ENCODE results near the gene VCPKMT.

Gene VCPKMT

DNA sequence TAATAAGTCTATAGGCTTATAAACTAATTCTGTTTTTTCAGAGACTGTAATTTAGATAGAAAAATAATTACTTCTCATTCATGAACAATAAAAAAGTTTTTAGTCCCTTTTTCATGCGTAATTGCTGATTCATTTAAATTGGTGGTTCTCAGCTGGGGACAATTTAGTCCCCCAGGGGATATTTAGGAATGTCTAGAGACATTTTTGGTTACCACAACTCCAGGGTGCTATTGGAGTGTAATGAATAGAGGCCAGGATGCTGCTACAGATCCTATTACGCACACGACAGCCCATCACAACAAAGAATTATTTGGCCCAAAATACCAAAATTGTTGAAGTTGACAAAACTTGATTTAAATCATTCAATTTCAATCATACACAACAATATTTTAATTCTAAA lies 22.8 kb upstream of the VCPKMT start:
- Histone ChIP-seq H3K4me3 (ENCODE audit: low read length) (no peak overlapping the region), H3K79me2 (ENCODE audit: control insufficient read depth, low read length) (no peaks in the 10 kb centered on the region), H3K9me2 (replicated peaks; ENCODE audit: control insufficient read depth, low read length) (no peaks in the 10 kb centered on the region), H3K4me1 (ENCODE audit: control insufficient read depth, low read length) (no peaks in the 10 kb centered on the region), H3K27ac (ENCODE audit: low read depth, low read length) (no peak overlapping the region), H3K9me3 (ENCODE audit: control insufficient read depth, insufficient read depth, low read length) (no peaks in the 10 kb centered on the region), H4K20me1 (ENCODE audit: control insufficient read depth, insufficient read depth, low read depth, low read length) (no peaks in the 10 kb centered on the region), H3K36me3 (ENCODE audit: control insufficient read depth, low read length) (no peaks in the 10 kb centered on the region), H3K4me2 (ENCODE audit: low read length) (no peak overlapping the region), H3K27me3 (ENCODE audit: control insufficient read depth, low read length) (no peaks in the 10 kb centered on the region), H3F3A (ENCODE audit: control insufficient read depth, insufficient read depth) (peaks cover 2% of the 10 kb centered on the region; the same call in 1 of the 2 replicates)
- TF ChIP-seq EZH2phosphoT487 (IDR thresholded peaks at IDR 0.05; ENCODE audit: borderline replicate concordance, low read length), result no peak
- TF ChIP-seq, protein P1, sequence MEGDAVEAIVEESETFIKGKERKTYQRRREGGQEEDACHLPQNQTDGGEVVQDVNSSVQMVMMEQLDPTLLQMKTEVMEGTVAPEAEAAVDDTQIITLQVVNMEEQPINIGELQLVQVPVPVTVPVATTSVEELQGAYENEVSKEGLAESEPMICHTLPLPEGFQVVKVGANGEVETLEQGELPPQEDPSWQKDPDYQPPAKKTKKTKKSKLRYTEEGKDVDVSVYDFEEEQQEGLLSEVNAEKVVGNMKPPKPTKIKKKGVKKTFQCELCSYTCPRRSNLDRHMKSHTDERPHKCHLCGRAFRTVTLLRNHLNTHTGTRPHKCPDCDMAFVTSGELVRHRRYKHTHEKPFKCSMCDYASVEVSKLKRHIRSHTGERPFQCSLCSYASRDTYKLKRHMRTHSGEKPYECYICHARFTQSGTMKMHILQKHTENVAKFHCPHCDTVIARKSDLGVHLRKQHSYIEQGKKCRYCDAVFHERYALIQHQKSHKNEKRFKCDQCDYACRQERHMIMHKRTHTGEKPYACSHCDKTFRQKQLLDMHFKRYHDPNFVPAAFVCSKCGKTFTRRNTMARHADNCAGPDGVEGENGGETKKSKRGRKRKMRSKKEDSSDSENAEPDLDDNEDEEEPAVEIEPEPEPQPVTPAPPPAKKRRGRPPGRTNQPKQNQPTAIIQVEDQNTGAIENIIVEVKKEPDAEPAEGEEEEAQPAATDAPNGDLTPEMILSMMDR (IDR thresholded peaks at IDR 0.05; ENCODE audit: low read depth, low read length, poor library complexity, severe bottlenecking), result no peak

DNA sequence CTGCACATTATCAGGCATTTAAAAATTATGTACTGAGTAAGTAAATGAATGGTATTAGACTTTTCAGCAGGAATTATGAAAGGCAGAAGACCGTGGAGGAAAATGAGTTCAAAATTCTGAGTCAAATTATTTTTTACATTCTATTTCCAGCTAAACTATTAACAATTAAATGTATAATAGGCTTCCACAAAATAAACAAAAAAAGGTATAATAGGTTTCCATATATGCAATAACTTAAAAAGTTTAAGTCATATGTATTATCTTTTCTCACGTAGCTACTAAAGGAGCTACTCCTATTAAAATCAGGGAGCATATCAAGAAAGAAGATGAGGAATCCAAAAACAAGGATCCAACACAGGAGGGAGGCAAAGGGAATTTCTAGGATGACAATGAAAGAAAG lies 11.4 kb upstream of the VCPKMT start:
- Histone ChIP-seq H3K9me2 (replicated peaks; ENCODE audit: control insufficient read depth, low read length) (no peaks in the 10 kb centered on the region), H3K9me3 (ENCODE audit: control insufficient read depth, insufficient read depth, low read length) (no peaks in the 10 kb centered on the region), H3K27ac (ENCODE audit: low read depth, low read length) (no peak overlapping the region), H3F3A (ENCODE audit: control insufficient read depth, insufficient read depth) (no peaks in the 10 kb centered on the region), H4K20me1 (ENCODE audit: control insufficient read depth, insufficient read depth, low read depth, low read length) (no peaks in the 10 kb centered on the region), H3K4me1 (ENCODE audit: control insufficient read depth, low read length) (no peaks in the 10 kb centered on the region), H3K4me3 (ENCODE audit: low read length) (no peak overlapping the region), H3K4me2 (ENCODE audit: low read length) (no peak overlapping the region), H3K36me3 (ENCODE audit: control insufficient read depth, low read length) (peaks cover 5% of the 10 kb centered on the region; the same call in 1 of the 2 replicates), H3K27me3 (ENCODE audit: control insufficient read depth, low read length) (no peaks in the 10 kb centered on the region), H3K79me2 (ENCODE audit: control insufficient read depth, low read length) (no peaks in the 10 kb centered on the region)
- TF ChIP-seq, protein P1 (IDR thresholded peaks at IDR 0.05; ENCODE audit: low read depth, low read length, poor library complexity, severe bottlenecking), result no peak
- no peak for TF ChIP-seq EZH2phosphoT487 (IDR thresholded peaks at IDR 0.05; ENCODE audit: borderline replicate concordance, low read length)

DNA sequence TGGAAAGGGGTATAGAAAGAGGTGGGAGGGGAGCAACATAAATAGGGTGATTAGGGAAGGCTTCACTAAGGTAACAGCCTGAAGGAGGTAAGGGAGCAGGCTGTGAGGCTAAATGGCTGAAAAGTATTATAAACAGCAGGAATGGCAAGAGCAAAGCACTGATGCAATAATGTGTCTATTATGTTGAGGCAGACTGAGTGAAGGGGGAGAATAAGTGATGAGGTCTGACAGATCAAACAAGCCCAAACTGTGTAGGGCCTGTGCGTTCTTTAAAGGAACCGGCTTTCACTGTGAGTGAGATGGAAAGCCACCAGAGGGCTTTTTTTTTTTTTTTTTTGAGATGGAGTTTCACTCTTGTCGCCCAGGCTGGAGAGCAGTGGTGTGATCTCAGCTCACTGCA lies 6.7 kb upstream of the VCPKMT start:
- H4K20me1 ChIP-seq (ENCODE audit: control insufficient read depth, insufficient read depth, low read depth, low read length), result no peaks in the 10 kb centered on the region
- no peaks in the 10 kb centered on the region for H3K79me2 ChIP-seq (ENCODE audit: control insufficient read depth, low read length)
- no peak overlapping the region for H3K27ac ChIP-seq (ENCODE audit: low read depth, low read length)
- no peak for TF ChIP-seq EZH2phosphoT487 (IDR thresholded peaks at IDR 0.05; ENCODE audit: borderline replicate concordance, low read length)
- TF ChIP-seq, protein P1 (IDR thresholded peaks at IDR 0.05; ENCODE audit: low read depth, low read length, poor library complexity, severe bottlenecking), result no peak
- no peaks in the 10 kb centered on the region for H3K9me3 ChIP-seq (ENCODE audit: control insufficient read depth, insufficient read depth, low read length)
- no peaks in the 10 kb centered on the region for H3K27me3 ChIP-seq (ENCODE audit: control insufficient read depth, low read length)
- no peaks in the 10 kb centered on the region for H3K36me3 ChIP-seq (ENCODE audit: control insufficient read depth, low read length)
- no peaks in the 10 kb centered on the region for H3K4me1 ChIP-seq (ENCODE audit: control insufficient read depth, low read length)
- no peaks in the 10 kb centered on the region for H3K9me2 ChIP-seq (replicated peaks; ENCODE audit: control insufficient read depth, low read length)
- H3K4me3 ChIP-seq (ENCODE audit: low read length), result no peak overlapping the region
- peaks cover 6% of the 10 kb centered on the region; the same call in 1 of the 2 replicates for H3F3A ChIP-seq (ENCODE audit: control insufficient read depth, insufficient read depth)
- no peak overlapping the region for H3K4me2 ChIP-seq (ENCODE audit: low read length)

Measured in DOHH2 (cell line).